WTC11 (cell line): Measurements from ENCODE around the gene SIGLEC11. TPM values are rescaled to one million over a fixed set of nuclear protein-coding genes. Genes with fewer than 3 reads are reported as not detected.
A peak's percentile ranks its signal among the peaks of the same experiment; 100 is the strongest.

Experiments
- AFF4 ChIP-seq: sonication (generic); formaldehyde crosslinking; IDR thresholded peaks from 2 replicates; pipeline ENCODE4 v1.8.1; 2023; ENCODE audit warnings: mild to moderate bottlenecking, missing genetic modification reagents, borderline replicate concordance
- CREM ChIP-seq: sonication (generic); formaldehyde crosslinking; IDR thresholded peaks from 2 replicates; pipeline ENCODE4 v1.8.1; 2022; ENCODE audit warnings: mild to moderate bottlenecking, missing genetic modification reagents, moderate library complexity
- FOXK1 ChIP-seq: sonication (generic); formaldehyde crosslinking; IDR thresholded peaks from 2 replicates; pipeline ENCODE4 v1.8.0; 2022; ENCODE audit warnings: mild to moderate bottlenecking, moderate library complexity, missing genetic modification reagents
- FOXP4 ChIP-seq: sonication (generic); formaldehyde crosslinking; IDR thresholded peaks from 2 replicates; pipeline ENCODE4 v1.8.0; 2022; ENCODE audit warnings: mild to moderate bottlenecking, missing genetic modification reagents
- IRF1 ChIP-seq: sonication (generic); formaldehyde crosslinking; IDR thresholded peaks from 2 replicates; pipeline ENCODE4 v1.8.0; 2023; ENCODE audit warnings: missing genetic modification reagents
- JUN ChIP-seq: sonication (generic); formaldehyde crosslinking; IDR thresholded peaks from 2 replicates; pipeline ENCODE4 v1.8.0; 2023; ENCODE audit warnings: mild to moderate bottlenecking, missing genetic modification reagents
- KAT7 ChIP-seq: sonication (generic); formaldehyde crosslinking; IDR thresholded peaks from 2 replicates; pipeline ENCODE4 v1.8.1; 2023; ENCODE audit warnings: missing genetic modification reagents, mild to moderate bottlenecking, borderline replicate concordance
- NFATC4 ChIP-seq: fragments of 250-450 bp; sonication (Bioruptor Pico); IDR thresholded peaks from 2 replicates; pipeline ENCODE4 v1.9.0; 2021; ENCODE audit warnings: mild to moderate bottlenecking
- PRDM15 ChIP-seq: sonication (generic); formaldehyde crosslinking; IDR thresholded peaks from 2 replicates; pipeline ENCODE4 v1.8.0; 2022; ENCODE audit warnings: missing genetic modification reagents
- RORB ChIP-seq: fragments of 250-450 bp; sonication (Bioruptor Pico); IDR thresholded peaks from 2 replicates; pipeline ENCODE4 v1.9.0; 2021; ENCODE audit warnings: mild to moderate bottlenecking
- SMAD3 ChIP-seq: sonication (generic); formaldehyde crosslinking; IDR thresholded peaks from 2 replicates; pipeline ENCODE4 v1.8.0; 2022; ENCODE audit warnings: missing genetic modification reagents, mild to moderate bottlenecking, borderline replicate concordance
- TEAD4 ChIP-seq: sonication (generic); formaldehyde crosslinking; IDR thresholded peaks from 2 replicates; pipeline ENCODE4 v1.8.0; 2022; ENCODE audit warnings: mild to moderate bottlenecking, missing genetic modification reagents
- ZNF121 ChIP-seq: sonication (generic); formaldehyde crosslinking; IDR thresholded peaks from 2 replicates; pipeline ENCODE4 v1.8.0; 2023; ENCODE audit warnings: missing genetic modification reagents
- ZNF219 ChIP-seq: sonication (generic); formaldehyde crosslinking; IDR thresholded peaks from 2 replicates; pipeline ENCODE4 v1.8.0; 2023; ENCODE audit warnings: missing genetic modification reagents, mild to moderate bottlenecking, borderline replicate concordance
- ZNF317 ChIP-seq: sonication (generic); formaldehyde crosslinking; IDR thresholded peaks from 2 replicates; pipeline ENCODE4 v1.8.1; 2023; ENCODE audit warnings: low read depth, mild to moderate bottlenecking, moderate library complexity, missing genetic modification reagents, borderline replicate concordance
- ZNF423 ChIP-seq: fragments of 250-450 bp; sonication (Bioruptor Pico); IDR thresholded peaks from 2 replicates; pipeline ENCODE4 v2.1.2; 2022; ENCODE audit warnings: mild to moderate bottlenecking, moderate library complexity
- total RNA-seq: library from RNA; stranded (reverse); gene quantifications from 3 replicates; pipeline ENCODE4 v1.2.3, GENCODE V29; 2021
- TF ChIP-seq, protein P1 (sequence below): sonication (generic); formaldehyde crosslinking; IDR thresholded peaks from 2 replicates; pipeline ENCODE4 v1.8.1; 2022; ENCODE audit warnings: low read depth, missing genetic modification reagents, borderline replicate concordance
- TF ChIP-seq, protein P2 (sequence below): fragments of 250-450 bp; sonication (Bioruptor Pico); IDR thresholded peaks from 2 replicates; pipeline ENCODE4 v1.9.0; 2021; ENCODE audit warnings: mild to moderate bottlenecking
- TF ChIP-seq, protein P3 (sequence below): fragments of 250-450 bp; sonication (Bioruptor Pico); IDR thresholded peaks from 2 replicates; pipeline ENCODE4 v1.9.0; 2021; ENCODE audit warnings: mild to moderate bottlenecking
- TF ChIP-seq, protein P4 (sequence below): sonication (generic); formaldehyde crosslinking; IDR thresholded peaks from 2 replicates; pipeline ENCODE4 v1.8.1; 2023; ENCODE audit warnings: mild to moderate bottlenecking, moderate library complexity, missing genetic modification reagents

SIGLEC11 gene
- total RNA-seq, 1 experiment from 2014 or later = not detected

DNA sequence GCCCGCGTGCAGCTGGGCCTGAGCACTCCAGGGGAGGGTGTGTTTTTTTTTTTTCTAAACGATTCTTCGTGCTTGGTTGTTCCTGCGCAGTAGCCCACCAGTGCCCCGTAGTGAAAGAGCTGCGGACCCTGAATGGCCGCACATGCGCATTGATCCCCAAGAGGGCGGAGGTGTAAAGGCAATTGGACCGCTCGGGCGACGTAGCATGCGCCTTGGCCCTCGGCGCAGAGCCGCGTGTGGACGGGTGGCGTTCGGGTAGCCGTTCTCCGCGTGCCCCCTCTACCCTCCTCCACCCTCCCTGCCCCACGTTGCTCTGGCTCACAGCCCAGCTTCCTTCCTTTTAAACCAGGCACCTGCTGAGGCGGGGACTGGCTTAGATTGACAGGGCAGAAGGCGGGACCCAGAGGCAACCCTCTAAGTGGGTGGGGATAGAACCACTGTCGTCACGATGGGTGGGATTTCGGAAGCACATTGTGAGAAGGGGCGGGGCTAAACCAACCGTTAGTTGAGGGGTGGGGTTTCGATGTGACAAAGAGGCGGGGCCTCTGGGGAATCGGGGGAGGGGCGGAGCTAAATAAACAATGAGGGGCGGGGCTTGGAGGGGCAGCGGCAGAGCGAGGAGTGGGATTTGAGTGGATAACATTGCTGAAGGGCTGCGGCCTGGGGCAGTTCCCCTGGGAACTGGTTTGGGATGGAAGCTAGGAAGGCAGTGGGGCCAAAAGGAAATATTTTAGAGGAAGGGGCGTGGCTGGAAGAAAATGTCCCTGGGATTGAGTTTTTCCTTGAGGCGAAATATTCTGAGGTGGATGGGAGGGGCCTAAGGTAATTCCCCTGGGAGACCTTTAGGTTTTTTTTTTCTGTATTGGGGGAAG is 31.1 kb downstream of the SIGLEC11 start (continued):
- TF ChIP-seq PRDM15 = no peak
- no peak; the same call in 1 of the 2 replicates for TF ChIP-seq ZNF121 (CRISPR knock-in tag)
- TF ChIP-seq, protein P1, sequence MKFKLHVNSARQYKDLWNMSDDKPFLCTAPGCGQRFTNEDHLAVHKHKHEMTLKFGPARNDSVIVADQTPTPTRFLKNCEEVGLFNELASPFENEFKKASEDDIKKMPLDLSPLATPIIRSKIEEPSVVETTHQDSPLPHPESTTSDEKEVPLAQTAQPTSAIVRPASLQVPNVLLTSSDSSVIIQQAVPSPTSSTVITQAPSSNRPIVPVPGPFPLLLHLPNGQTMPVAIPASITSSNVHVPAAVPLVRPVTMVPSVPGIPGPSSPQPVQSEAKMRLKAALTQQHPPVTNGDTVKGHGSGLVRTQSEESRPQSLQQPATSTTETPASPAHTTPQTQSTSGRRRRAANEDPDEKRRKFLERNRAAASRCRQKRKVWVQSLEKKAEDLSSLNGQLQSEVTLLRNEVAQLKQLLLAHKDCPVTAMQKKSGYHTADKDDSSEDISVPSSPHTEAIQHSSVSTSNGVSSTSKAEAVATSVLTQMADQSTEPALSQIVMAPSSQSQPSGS (CRISPR knock-in tag) = 0 out of 2 replicates have a peak, but pooled peaks have one; percentile 10
- TF ChIP-seq ZNF317 (CRISPR knock-in tag) = no peak
- no peak for TF ChIP-seq TEAD4 (CRISPR knock-in tag)
- TF ChIP-seq ZNF423 (CRISPR knock-in tag) = no peak
- TF ChIP-seq RORB (CRISPR knock-in tag) = peak; percentile 77; the same call in 1 of the 2 replicates
- no peak for TF ChIP-seq IRF1 (CRISPR knock-in tag)
- no peak for TF ChIP-seq KAT7 (CRISPR knock-in tag)
- peak; percentile 35 for TF ChIP-seq SMAD3 (CRISPR knock-in tag)
- TF ChIP-seq FOXK1 (CRISPR knock-in tag) = no peak
- TF ChIP-seq, protein P2, sequence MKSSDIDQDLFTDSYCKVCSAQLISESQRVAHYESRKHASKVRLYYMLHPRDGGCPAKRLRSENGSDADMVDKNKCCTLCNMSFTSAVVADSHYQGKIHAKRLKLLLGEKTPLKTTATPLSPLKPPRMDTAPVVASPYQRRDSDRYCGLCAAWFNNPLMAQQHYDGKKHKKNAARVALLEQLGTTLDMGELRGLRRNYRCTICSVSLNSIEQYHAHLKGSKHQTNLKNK (CRISPR knock-in tag) = peak; percentile 96
- TF ChIP-seq NFATC4 (CRISPR knock-in tag) = peak; percentile 92
- TF ChIP-seq JUN (CRISPR knock-in tag) = no peak
- TF ChIP-seq FOXP4 = no peak; the same call in 1 of the 2 replicates
- 0 out of 2 replicates have a peak, but pooled peaks have one; percentile 46 for TF ChIP-seq AFF4 (CRISPR knock-in tag)
- no peak for TF ChIP-seq CREM (CRISPR knock-in tag)
- TF ChIP-seq, protein P3, sequence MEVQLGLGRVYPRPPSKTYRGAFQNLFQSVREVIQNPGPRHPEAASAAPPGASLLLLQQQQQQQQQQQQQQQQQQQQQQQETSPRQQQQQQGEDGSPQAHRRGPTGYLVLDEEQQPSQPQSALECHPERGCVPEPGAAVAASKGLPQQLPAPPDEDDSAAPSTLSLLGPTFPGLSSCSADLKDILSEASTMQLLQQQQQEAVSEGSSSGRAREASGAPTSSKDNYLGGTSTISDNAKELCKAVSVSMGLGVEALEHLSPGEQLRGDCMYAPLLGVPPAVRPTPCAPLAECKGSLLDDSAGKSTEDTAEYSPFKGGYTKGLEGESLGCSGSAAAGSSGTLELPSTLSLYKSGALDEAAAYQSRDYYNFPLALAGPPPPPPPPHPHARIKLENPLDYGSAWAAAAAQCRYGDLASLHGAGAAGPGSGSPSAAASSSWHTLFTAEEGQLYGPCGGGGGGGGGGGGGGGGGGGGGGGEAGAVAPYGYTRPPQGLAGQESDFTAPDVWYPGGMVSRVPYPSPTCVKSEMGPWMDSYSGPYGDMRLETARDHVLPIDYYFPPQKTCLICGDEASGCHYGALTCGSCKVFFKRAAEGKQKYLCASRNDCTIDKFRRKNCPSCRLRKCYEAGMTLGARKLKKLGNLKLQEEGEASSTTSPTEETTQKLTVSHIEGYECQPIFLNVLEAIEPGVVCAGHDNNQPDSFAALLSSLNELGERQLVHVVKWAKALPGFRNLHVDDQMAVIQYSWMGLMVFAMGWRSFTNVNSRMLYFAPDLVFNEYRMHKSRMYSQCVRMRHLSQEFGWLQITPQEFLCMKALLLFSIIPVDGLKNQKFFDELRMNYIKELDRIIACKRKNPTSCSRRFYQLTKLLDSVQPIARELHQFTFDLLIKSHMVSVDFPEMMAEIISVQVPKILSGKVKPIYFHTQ (CRISPR knock-in tag) = 0 out of 2 replicates have a peak, but pooled peaks have one; percentile 40
- no peak for TF ChIP-seq ZNF219 (CRISPR knock-in tag)
- TF ChIP-seq, protein P4, sequence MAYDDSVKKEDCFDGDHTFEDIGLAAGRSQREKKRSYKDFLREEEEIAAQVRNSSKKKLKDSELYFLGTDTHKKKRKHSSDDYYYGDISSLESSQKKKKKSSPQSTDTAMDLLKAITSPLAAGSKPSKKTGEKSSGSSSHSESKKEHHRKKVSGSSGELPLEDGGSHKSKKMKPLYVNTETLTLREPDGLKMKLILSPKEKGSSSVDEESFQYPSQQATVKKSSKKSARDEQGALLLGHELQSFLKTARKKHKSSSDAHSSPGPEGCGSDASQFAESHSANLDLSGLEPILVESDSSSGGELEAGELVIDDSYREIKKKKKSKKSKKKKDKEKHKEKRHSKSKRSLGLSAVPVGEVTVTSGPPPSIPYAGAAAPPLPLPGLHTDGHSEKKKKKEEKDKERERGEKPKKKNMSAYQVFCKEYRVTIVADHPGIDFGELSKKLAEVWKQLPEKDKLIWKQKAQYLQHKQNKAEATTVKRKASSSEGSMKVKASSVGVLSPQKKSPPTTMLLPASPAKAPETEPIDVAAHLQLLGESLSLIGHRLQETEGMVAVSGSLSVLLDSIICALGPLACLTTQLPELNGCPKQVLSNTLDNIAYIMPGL (CRISPR knock-in tag) = no peak
